H1 (cell line): ENCODE results near the gene CYTH1. TPM values are rescaled to one million over a fixed set of nuclear protein-coding genes. Genes with fewer than 3 reads are reported as not detected.
A peak's percentile ranks its signal among the peaks of the same experiment; 100 is the strongest.

ENCODE experiments used
- CTCF ChIA-PET: fragments of 300-600 bp; sonication (Branson Sonifier 250); formaldehyde crosslinking; loops from one replicate; lab custom pipeline; 2021; ENCODE audit not compliant: partially characterized antibody; lab: Charles Lee
- POLR2A ChIA-PET: fragments of 300-600 bp; sonication (Branson Sonifier 250); formaldehyde crosslinking; loops from one replicate; lab custom pipeline; 2021; ENCODE audit warnings: inconsistent platforms; ENCODE audit not compliant: partially characterized antibody; lab: Charles Lee
- DNase-seq, 2 experiments: peaks; one replicate each; pipeline versions ENCODE4 v3.0.0 to v3.0.0-alpha.2; 2010 to 2022; ENCODE audit warnings: low spot score in 2 of 2, low read depth in 1 of 2, mixed read lengths in 1 of 2
- FAIRE-seq: peaks from 2 replicates; lab custom pipeline; 2011; peaks lifted over from hg19 to GRCh38; lab: Jason Lieb, UNC
- H2AFZ ChIP-seq: 2 replicates; pipeline ENCODE4 v1.8.1; 2012; ENCODE audit warnings: low read length, inconsistent platforms
- H2AK5ac ChIP-seq: 2 replicates; pipeline ENCODE4 v1.6.1; 2013; ENCODE audit warnings: low read depth, low read length
- H2BK120ac ChIP-seq: replicated peaks from 2 replicates; pipeline ENCODE3; 2013; ENCODE audit warnings: low read depth, low read length, inconsistent platforms
- H2BK12ac ChIP-seq: 2 replicates; pipeline ENCODE4 v1.6.1; 2013; ENCODE audit warnings: low read depth, low read length
- H2BK15ac ChIP-seq: 2 replicates; pipeline ENCODE4 v1.6.1; 2013; ENCODE audit warnings: low read length
- H2BK20ac ChIP-seq: 2 replicates; pipeline ENCODE4 v1.6.1; 2013; ENCODE audit warnings: low read length
- H2BK5ac ChIP-seq: 2 replicates; pipeline ENCODE4 v1.6.1; 2013; ENCODE audit warnings: low read depth, low read length
- H3K14ac ChIP-seq: 2 replicates; pipeline ENCODE4 v1.6.1; 2013; ENCODE audit warnings: inconsistent platforms; ENCODE audit not compliant: insufficient read length
- H3K18ac ChIP-seq: 2 replicates; pipeline ENCODE4 v1.6.1; 2013; ENCODE audit warnings: low read length; ENCODE audit errors: extremely low read depth
- H3K23ac ChIP-seq: 2 replicates; pipeline ENCODE4 v1.6.1; 2013; ENCODE audit warnings: inconsistent platforms; ENCODE audit not compliant: insufficient read length
- H3K23me2 ChIP-seq: 2 replicates; pipeline ENCODE4 v1.6.1; 2013; ENCODE audit warnings: low read depth, low read length
- H3K27ac ChIP-seq: 2 replicates; pipeline ENCODE4 v1.6.1; 2011; ENCODE audit warnings: low read depth, low read length, inconsistent platforms
- H3K27me3 ChIP-seq, 4 experiments: replicated peaks in 1 of 4; 1 replicate in 1 of 4; 2 replicates in 3 of 4; pipeline versions ENCODE4 v1.6.1 to v1.8.1; 2011 to 2013; ENCODE audit warnings: low read length in 3 of 4, mild to moderate bottlenecking in 3 of 4, inconsistent platforms in 2 of 4, mixed read lengths in 2 of 4, moderate library complexity in 1 of 4; ENCODE audit not compliant: control insufficient read depth in 3 of 4, insufficient read depth in 3 of 4; ENCODE audit errors: extremely low read depth in 1 of 4
- H3K36me3 ChIP-seq, 4 experiments: 2 replicates each; pipeline versions ENCODE4 v1.6.1 to v1.8.1; 2011 to 2013; ENCODE audit warnings: mild to moderate bottlenecking in 4 of 4, low read length in 3 of 4, moderate library complexity in 2 of 4, control low read depth in 1 of 4, inconsistent platforms in 1 of 4; ENCODE audit not compliant: insufficient read depth in 4 of 4, control insufficient read depth in 2 of 4
- H3K4ac ChIP-seq: replicated peaks from 2 replicates; pipeline ENCODE3; 2013; ENCODE audit warnings: low read length, low read depth, mixed read lengths, inconsistent platforms; ENCODE audit not compliant: insufficient read length
- H3K4me1 ChIP-seq, 4 experiments: replicated peaks in 1 of 4; 1 replicate in 1 of 4; 2 replicates in 3 of 4; pipeline versions ENCODE4 v1.6.1 to v1.8.1; 2011 to 2013; ENCODE audit warnings: low read length in 3 of 4, inconsistent platforms in 2 of 4, mixed read lengths in 1 of 4; ENCODE audit not compliant: insufficient read depth in 4 of 4, control insufficient read depth in 3 of 4
- H3K4me2 ChIP-seq, 2 experiments: 2 replicates each; pipeline versions ENCODE4 v1.6.1 to v1.8.1; 2011 to 2013; ENCODE audit warnings: low read depth in 2 of 2, low read length in 2 of 2, control low read depth in 1 of 2, inconsistent platforms in 1 of 2, mild to moderate bottlenecking in 1 of 2; ENCODE audit not compliant: insufficient read depth in 1 of 2
- H3K4me3 ChIP-seq, 4 experiments: fragments of 200-600, 300-600 bp in 1 of 4; sonication (generic), shearing (Covaris generic), sonication (Bioruptor Twin) in 1 of 4; 2 replicates each; pipeline versions ENCODE4 v1.5.1 to v1.8.1; 2011 to 2016; ENCODE audit warnings: low read length in 4 of 4, low read depth in 3 of 4, control low read depth in 2 of 4, inconsistent platforms in 2 of 4, mild to moderate bottlenecking in 2 of 4, mixed read lengths in 1 of 4, moderate library complexity in 1 of 4; ENCODE audit not compliant: insufficient read depth in 2 of 4; ENCODE audit errors: extremely low read depth in 1 of 4
- H3K56ac ChIP-seq: replicated peaks from 2 replicates; pipeline ENCODE3; 2013; ENCODE audit warnings: low read depth, mild to moderate bottlenecking, mixed read lengths, low read length, inconsistent platforms; ENCODE audit not compliant: insufficient read length
- H3K79me1 ChIP-seq: 2 replicates; pipeline ENCODE4 v1.6.1; 2013; ENCODE audit warnings: low read depth, low read length, control low read depth
- H3K79me2 ChIP-seq, 2 experiments: 2 replicates each; pipeline versions ENCODE4 v1.6.1 to v1.8.1; 2012 to 2013; ENCODE audit warnings: low read length in 2 of 2, mild to moderate bottlenecking in 2 of 2, inconsistent platforms in 1 of 2; ENCODE audit not compliant: insufficient read depth in 2 of 2, control insufficient read depth in 1 of 2
- H3K9ac ChIP-seq, 4 experiments: replicated peaks in 1 of 4; 1 replicate in 1 of 4; 2 replicates in 3 of 4; pipeline versions ENCODE4 v1.6.1 to v1.8.1; 2011 to 2013; ENCODE audit warnings: low read depth in 3 of 4, low read length in 3 of 4, control low read depth in 2 of 4, mild to moderate bottlenecking in 2 of 4, moderate library complexity in 2 of 4, inconsistent platforms in 1 of 4; ENCODE audit errors: extremely low read depth in 1 of 4
- H3K9me3 ChIP-seq, 2 experiments: 2 replicates each; pipeline versions ENCODE4 v1.6.1 to v1.8.1; 2012 to 2013; ENCODE audit warnings: mild to moderate bottlenecking in 2 of 2, moderate library complexity in 2 of 2, control low read depth in 1 of 2, inconsistent platforms in 1 of 2, low read depth in 1 of 2, low read length in 1 of 2, mixed read lengths in 1 of 2; ENCODE audit not compliant: insufficient read depth in 2 of 2
- H4K20me1 ChIP-seq, 2 experiments: replicated peaks in 1 of 2; 2 replicates each; pipeline versions ENCODE3 to v1.8.1; 2011 to 2013; ENCODE audit warnings: inconsistent platforms in 2 of 2, low read length in 2 of 2, mild to moderate bottlenecking in 1 of 2; ENCODE audit not compliant: insufficient read depth in 2 of 2, control insufficient read depth in 1 of 2
- H4K5ac ChIP-seq: 2 replicates; pipeline ENCODE4 v1.6.1; 2013; ENCODE audit warnings: low read length, low read depth, mixed read lengths, inconsistent platforms; ENCODE audit not compliant: insufficient read length
- H4K8ac ChIP-seq: 2 replicates; pipeline ENCODE4 v1.8.0; 2013; ENCODE audit warnings: mild to moderate bottlenecking, moderate library complexity, low read length, inconsistent platforms; ENCODE audit not compliant: insufficient read depth; ENCODE audit errors: extremely low read depth
- H4K91ac ChIP-seq: replicated peaks from 2 replicates; pipeline ENCODE3; 2013; ENCODE audit warnings: low read length, mixed read lengths, inconsistent platforms; ENCODE audit not compliant: insufficient read length
- CBX8 ChIP-seq: fragments of 300-800, 300-1000 bp; sonication (generic); IDR thresholded peaks from 2 replicates; pipeline ENCODE4 v1.7.1; 2016; ENCODE audit warnings: low read depth, low read length, borderline replicate concordance
- CREB1 ChIP-seq: IDR thresholded peaks from 2 replicates; pipeline ENCODE4 v1.6.1; 2012; ENCODE audit warnings: inconsistent platforms
- RXRA ChIP-seq: IDR thresholded peaks from 2 replicates; pipeline ENCODE4 v1.6.1; 2011; ENCODE audit warnings: low read depth, mild to moderate bottlenecking, low read length, moderate library complexity; ENCODE audit not compliant: insufficient read depth
- SAP30 ChIP-seq: fragments of 300-600 bp; sonication (generic); IDR thresholded peaks from 2 replicates; pipeline ENCODE4 v1.7.1; 2012; ENCODE audit warnings: low read length, moderate library complexity, mild to moderate bottlenecking, inconsistent platforms; ENCODE audit not compliant: insufficient read depth, insufficient replicate concordance
- SRF ChIP-seq: IDR thresholded peaks from 2 replicates; pipeline ENCODE4 v1.6.1; 2011; ENCODE audit warnings: mild to moderate bottlenecking, low read depth, low read length, moderate library complexity
- TCF12 ChIP-seq: IDR thresholded peaks from 2 replicates; pipeline ENCODE4 v1.6.1; 2011; ENCODE audit warnings: low read depth, mild to moderate bottlenecking, low read length
- WGBS, 2 experiments: shearing (Covaris generic) in 1 of 2; methylation state at CpG; one replicate each; pipeline versions ENCODE4 v1.1.6 to v1.1.7; 2013 to 2015; ENCODE audit warnings: low lambda C conversion rate in 2 of 2, mixed read lengths in 2 of 2, inconsistent platforms in 1 of 2, low coverage in 1 of 2, missing lambda C conversion rate in 1 of 2; ENCODE audit not compliant: insufficient replicate concordance in 2 of 2, insufficient coverage in 1 of 2, insufficient read length in 1 of 2; ENCODE audit errors: extremely low coverage in 1 of 2, missing lambda C conversion rate in 1 of 2; 5-methylcytosine and 5-hydroxymethylcytosine counted together
- polyA plus RNA-seq, 7 experiments: library from polyadenylated mRNA; depleted of rRNA in 3 of 7; stranded (reverse) in 5 of 7; unstranded in 2 of 7; fragments of >200 nt in 5 of 7; fragments of 200-250 nt in 2 of 7; gene quantifications; 1 replicate in 5 of 7; 2 replicates in 1 of 7; 4 replicates in 1 of 7; pipeline versions ENCODE4 v1.2.1 to v1.2.3, GENCODE V29; 2011 to 2013; ENCODE audit warnings: missing spikeins in 2 of 7, mixed read lengths in 2 of 7
- total RNA-seq: library from RNA; stranded (reverse); fragmentation: NEBNext Ultra II Directional; extraction: Animal tissue kit (Norgen Biotek cat#: 25700); gene quantifications from 2 replicates; pipeline ENCODE4 v1.2.1, GENCODE V29; 2021
- TF ChIP-seq, protein P1 (sequence below), 3 experiments: IDR thresholded peaks; 1 replicate in 2 of 3; 2 replicates in 1 of 3; pipeline versions ENCODE4 v1.5.1 to v1.6.1; 2011; ENCODE audit warnings: low read length in 3 of 3, mild to moderate bottlenecking in 3 of 3, inconsistent platforms in 2 of 3, low read depth in 1 of 3, moderate library complexity in 1 of 3; ENCODE audit not compliant: insufficient read depth in 1 of 3; ENCODE audit errors: control extremely low read depth in 1 of 3

The CYTH1 gene
- total and polyA plus RNA-seq, 2 of the 8 experiments (the other 6 are each of a cell fraction or from before 2014, with no cell fraction given) = 12.8 to 14.8 TPM

DNA sequence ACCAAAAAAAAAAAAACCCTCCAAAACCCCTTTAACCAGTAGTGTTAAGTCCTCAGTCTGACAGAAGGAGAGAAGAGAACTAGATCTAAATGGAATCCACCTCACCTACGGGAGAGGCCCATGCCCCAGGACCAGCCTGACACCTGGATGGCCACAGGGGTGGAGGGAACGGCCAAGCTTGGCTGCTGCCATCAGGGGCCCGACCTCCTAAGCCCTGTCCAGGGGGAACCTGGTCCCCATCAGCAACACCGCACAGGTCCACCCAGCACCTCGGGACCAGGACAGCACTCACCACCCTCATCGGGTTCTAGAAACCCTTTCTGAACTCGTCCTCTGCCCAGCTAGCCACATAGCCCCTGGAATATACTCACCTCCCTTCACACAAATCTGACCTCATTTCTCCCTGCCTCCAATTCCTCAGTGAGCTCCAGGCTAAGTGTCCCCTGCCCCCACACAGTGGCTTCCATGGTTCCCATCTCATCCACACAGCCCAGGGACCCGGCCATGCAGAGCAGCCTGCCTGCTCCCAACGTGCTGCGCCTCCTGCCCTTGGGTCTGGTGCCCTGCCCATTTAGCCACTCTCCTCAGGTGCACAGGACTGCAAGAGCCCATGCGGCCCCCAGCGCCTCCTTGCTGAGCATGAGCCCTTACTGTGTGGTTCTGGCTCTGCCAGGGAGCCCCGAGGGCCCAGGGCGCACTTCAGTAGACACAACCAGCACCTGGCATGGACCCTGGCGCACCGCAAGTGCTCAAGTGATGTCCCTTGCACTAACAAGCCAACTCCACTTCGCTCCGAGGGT, 18.3 kb upstream of the CYTH1 start:
- H4K8ac ChIP-seq = peak overlapping the region; percentile 71; the same call in 1 of the 2 replicates
- no peak overlapping the region for H3K4ac ChIP-seq
- H2AK5ac ChIP-seq = no peak overlapping the region
- H3K79me1 ChIP-seq = peaks cover 6% of the 10 kb centered on the region; the same call in 1 of the 2 replicates
- H3K14ac ChIP-seq = no peak overlapping the region
- H3K23me2 ChIP-seq = no peaks in the 10 kb centered on the region; the same call in 1 of the 2 replicates
- POLR2A ChIA-PET = interaction anchor here (1.0 to 1.4 kb wide), 3 partner anchors 11 to 22 kb away, joined by 3 read pairs; no protein-coding TSS in a partner anchor
- no peak overlapping the region for H3K9ac ChIP-seq
- no peak overlapping the region for H4K5ac ChIP-seq
- no peak overlapping the region for H3K56ac ChIP-seq
- H4K91ac ChIP-seq = no peak overlapping the region
- H3K27me3 ChIP-seq = no peaks in the 10 kb centered on the region
- no peak overlapping the region for H3K4me3 ChIP-seq
- H2BK5ac ChIP-seq = no peak overlapping the region
- no peaks in the 10 kb centered on the region for H3K9me3 ChIP-seq
- no peak overlapping the region for H3K27ac ChIP-seq
- H3K18ac ChIP-seq = no peak overlapping the region
- DNase-seq (no peak), FAIRE-seq (no peak)
- no peaks in the 10 kb centered on the region for H3K79me2 ChIP-seq
- no peak overlapping the region for H2AFZ ChIP-seq
- CTCF ChIA-PET = interaction anchor here (0.9 to 2.3 kb wide), 5 partner anchors 10 to 306 kb away, joined by 3 to 11 read pairs (median 3); no protein-coding TSS in a partner anchor
- H2BK12ac ChIP-seq = no peak overlapping the region
- peaks cover 27 to 61% (median 53%) of the 10 kb centered on the region in 4 experiments for H3K36me3 ChIP-seq
- peaks cover 13 to 15% of the 10 kb centered on the region in 2 experiments for H4K20me1 ChIP-seq
- H3K4me2 ChIP-seq = no peak overlapping the region
- no peak overlapping the region for H2BK120ac ChIP-seq
- no peak overlapping the region for H3K23ac ChIP-seq
- H2BK15ac ChIP-seq = no peak overlapping the region
- H2BK20ac ChIP-seq = no peak overlapping the region
- 89% methylated on average over 18 of the region's 18 CpGs; no CpG with 5 or more reads in 1 of the 2 experiments for WGBS, 2 experiments
- no peaks in the 10 kb centered on the region for H3K4me1 ChIP-seq
- no peak for TF ChIP-seq CBX8
- no peak for TF ChIP-seq SRF
- TF ChIP-seq SAP30 = no peak
- no peak for TF ChIP-seq TCF12
- TF ChIP-seq CREB1 = no peak
- no peak for TF ChIP-seq RXRA
- TF ChIP-seq, protein P1, sequence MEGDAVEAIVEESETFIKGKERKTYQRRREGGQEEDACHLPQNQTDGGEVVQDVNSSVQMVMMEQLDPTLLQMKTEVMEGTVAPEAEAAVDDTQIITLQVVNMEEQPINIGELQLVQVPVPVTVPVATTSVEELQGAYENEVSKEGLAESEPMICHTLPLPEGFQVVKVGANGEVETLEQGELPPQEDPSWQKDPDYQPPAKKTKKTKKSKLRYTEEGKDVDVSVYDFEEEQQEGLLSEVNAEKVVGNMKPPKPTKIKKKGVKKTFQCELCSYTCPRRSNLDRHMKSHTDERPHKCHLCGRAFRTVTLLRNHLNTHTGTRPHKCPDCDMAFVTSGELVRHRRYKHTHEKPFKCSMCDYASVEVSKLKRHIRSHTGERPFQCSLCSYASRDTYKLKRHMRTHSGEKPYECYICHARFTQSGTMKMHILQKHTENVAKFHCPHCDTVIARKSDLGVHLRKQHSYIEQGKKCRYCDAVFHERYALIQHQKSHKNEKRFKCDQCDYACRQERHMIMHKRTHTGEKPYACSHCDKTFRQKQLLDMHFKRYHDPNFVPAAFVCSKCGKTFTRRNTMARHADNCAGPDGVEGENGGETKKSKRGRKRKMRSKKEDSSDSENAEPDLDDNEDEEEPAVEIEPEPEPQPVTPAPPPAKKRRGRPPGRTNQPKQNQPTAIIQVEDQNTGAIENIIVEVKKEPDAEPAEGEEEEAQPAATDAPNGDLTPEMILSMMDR (IDR thresholded peaks at IDR 0.05; ENCODE audit: control extremely low read depth in 1 of 3, insufficient read depth in 1 of 3, low read depth in 1 of 3, low read length in 3 of 3) = no peak
